Activated CD8-positive, alpha-beta memory T cell treated with anti-CD3 and anti-CD28 coated beads for 1 hour (primary cell): ENCODE measurements around the gene SAGE1.
"Not testable (repeated sequence)": the region's sequence is repeated elsewhere in the genome, so short reads cannot be mapped to it uniquely, and the experiment has no call there.

Source experiments
- DNase-seq, 2 donors: peaks; one replicate each; pipeline ENCODE4 v3.0.0-alpha.2; 2020; ENCODE audit warnings: low read depth in 1 of 2; ENCODE audit errors: extremely low read depth in 1 of 2

The SAGE1 gene

GRCh38 chrX:135893294-135893817 lies at the start of gene SAGE1, which contains the start of gene CT45A10:
SAGE1 (plus strand) TSS chrX:135893716; CDS start chrX:135896243, 2,527 bp downstream.
CT45A10 (minus strand) TSS chrX:135893444; CDS start chrX:135885344, 8,100 bp downstream.
- DNase-seq: no peak

- not testable (repeated sequence) for DNase-seq
Measured at GRCh38 chrX:135854438-135854837, 39.1 kb upstream of the SAGE1 start, which contains the start of gene CT45A8. CT45A8 (minus strand) TSS chrX:135854538; CDS start chrX:135850783, 3,755 bp downstream.

GRCh38 chrX:135871712-135872111 lies 21.8 kb upstream of the SAGE1 start, which contains the start of gene CT45A9:
CT45A9 (minus strand) TSS chrX:135871812; CDS start chrX:135868061, 3,751 bp downstream.
- not testable (repeated sequence) for DNase-seq

- not testable (repeated sequence) for DNase-seq
Measured at GRCh38 chrX:135882741-135883140, 10.8 kb upstream of the SAGE1 start.

GRCh38 chrX:135888230-135888629 lies 5.3 kb upstream of the SAGE1 start:
- DNase-seq: not testable (repeated sequence)

GRCh38 chrX:135888976-135889375 lies 4.5 kb upstream of the SAGE1 start:
- not testable (repeated sequence) for DNase-seq

GRCh38 chrX:135890087-135890585 lies 3.4 kb upstream of the SAGE1 start:
- no peak for DNase-seq

GRCh38 chrX:135892781-135893180 lies 735 bp upstream of the SAGE1 start:
- no peak for DNase-seq

- no peak for DNase-seq
Measured at GRCh38 chrX:135910251-135910650, 16.7 kb downstream of the SAGE1 start.

- no peak for DNase-seq
Measured at GRCh38 chrX:135914404-135914803, 20.9 kb downstream of the SAGE1 start.

GRCh38 chrX:135920516-135920915 lies 27.0 kb downstream of the SAGE1 start:
- DNase-seq: not testable (repeated sequence)

- DNase-seq: no peak
Measured at GRCh38 chrX:135923353-135923752, 29.8 kb downstream of the SAGE1 start.

- no peak for DNase-seq
Measured at GRCh38 chrX:135927897-135928296, 34.4 kb downstream of the SAGE1 start.

GRCh38 chrX:135931644-135932487 lies 38.4 kb downstream of the SAGE1 start:
- DNase-seq: peak in 1 of 2 donors; percentile 9

GRCh38 chrX:135944486-135944885 lies 51.0 kb downstream of the SAGE1 start:
- no peak for DNase-seq

GRCh38 chrX:135951291-135951690 lies 57.8 kb downstream of the SAGE1 start:
- DNase-seq: no peak
